ENCODE measurements around the gene BBS9. TPM values are rescaled to one million over a fixed set of nuclear protein-coding genes. Genes with fewer than 3 reads are reported as not detected.

The BBS9 gene
- total RNA-seq, 2 experiments from 2014 or later = 16.0 to 20.4 TPM

DNA sequence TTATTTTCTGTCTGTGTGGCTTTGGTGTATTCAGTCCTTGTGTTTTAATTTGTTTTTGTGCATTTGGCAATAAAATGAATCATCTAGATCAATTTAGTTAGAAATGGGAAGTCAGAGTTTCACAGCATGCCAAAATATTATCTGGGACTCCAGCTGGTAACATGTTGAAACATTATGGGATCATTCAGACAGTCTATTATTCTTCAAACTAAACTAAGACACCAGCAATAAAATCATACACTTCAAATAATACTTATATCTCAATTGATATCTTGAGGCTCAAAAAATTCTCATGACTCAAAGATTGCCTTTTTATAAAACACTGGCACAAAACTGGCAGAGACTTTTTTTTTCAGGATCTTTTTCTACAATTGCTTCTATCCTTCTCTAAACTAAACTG is 14.4 kb upstream of the BBS9 start:
- Mint-ChIP-seq H3K4me1 (ENCODE audit: low read depth) (peaks cover 4% of the 10 kb centered on the region), H3K36me3 (ENCODE audit: low read depth) (peaks cover 4% of the 10 kb centered on the region), H3K4me3 (no peak overlapping the region), H3K9me3 (peaks cover 8% of the 10 kb centered on the region), H3K27ac (no peak overlapping the region), H3K27me3 (peaks cover 56% of the 10 kb centered on the region)
- POLR2A ChIA-PET = no interaction called here
- Histone ChIP-seq H3K9me3 (ENCODE audit: control insufficient read depth in 1 of 2, insufficient read depth in 1 of 2, low read length in 2 of 2) (peaks cover 4 to 8% of the 10 kb centered on the region in 2 experiments), H3K4me1 (ENCODE audit: insufficient read depth, low read length) (peaks cover under 1% of the 10 kb centered on the region), H3K36me3 (ENCODE audit: insufficient read depth, low read length) (no peaks in the 10 kb centered on the region), H3K27ac (ENCODE audit: low read depth in 1 of 2, low read length in 2 of 2) (no peak overlapping the region), H3K27me3 (ENCODE audit: control insufficient read depth in 1 of 2, insufficient read depth in 2 of 2, low read length in 2 of 2) (peaks cover 3 to 6% of the 10 kb centered on the region in 2 experiments), H3K4me3 (ENCODE audit: low read length) (no peak overlapping the region)
- CTCF ChIA-PET = no interaction called here
- ATAC-seq (ENCODE audit: poor library complexity) = no peak
- TF ChIP-seq, protein P1, sequence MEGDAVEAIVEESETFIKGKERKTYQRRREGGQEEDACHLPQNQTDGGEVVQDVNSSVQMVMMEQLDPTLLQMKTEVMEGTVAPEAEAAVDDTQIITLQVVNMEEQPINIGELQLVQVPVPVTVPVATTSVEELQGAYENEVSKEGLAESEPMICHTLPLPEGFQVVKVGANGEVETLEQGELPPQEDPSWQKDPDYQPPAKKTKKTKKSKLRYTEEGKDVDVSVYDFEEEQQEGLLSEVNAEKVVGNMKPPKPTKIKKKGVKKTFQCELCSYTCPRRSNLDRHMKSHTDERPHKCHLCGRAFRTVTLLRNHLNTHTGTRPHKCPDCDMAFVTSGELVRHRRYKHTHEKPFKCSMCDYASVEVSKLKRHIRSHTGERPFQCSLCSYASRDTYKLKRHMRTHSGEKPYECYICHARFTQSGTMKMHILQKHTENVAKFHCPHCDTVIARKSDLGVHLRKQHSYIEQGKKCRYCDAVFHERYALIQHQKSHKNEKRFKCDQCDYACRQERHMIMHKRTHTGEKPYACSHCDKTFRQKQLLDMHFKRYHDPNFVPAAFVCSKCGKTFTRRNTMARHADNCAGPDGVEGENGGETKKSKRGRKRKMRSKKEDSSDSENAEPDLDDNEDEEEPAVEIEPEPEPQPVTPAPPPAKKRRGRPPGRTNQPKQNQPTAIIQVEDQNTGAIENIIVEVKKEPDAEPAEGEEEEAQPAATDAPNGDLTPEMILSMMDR (IDR thresholded peaks at IDR 0.05) = no peak
- no peak for DNase-seq
- intact Hi-C loops (cut with DNase I, micrococcal nuclease) = loop anchor here in 1 of 2 experiments (5.0 kb wide), 1 partner anchor 618 kb away; the partner anchor contains the start of gene AVL9

DNA sequence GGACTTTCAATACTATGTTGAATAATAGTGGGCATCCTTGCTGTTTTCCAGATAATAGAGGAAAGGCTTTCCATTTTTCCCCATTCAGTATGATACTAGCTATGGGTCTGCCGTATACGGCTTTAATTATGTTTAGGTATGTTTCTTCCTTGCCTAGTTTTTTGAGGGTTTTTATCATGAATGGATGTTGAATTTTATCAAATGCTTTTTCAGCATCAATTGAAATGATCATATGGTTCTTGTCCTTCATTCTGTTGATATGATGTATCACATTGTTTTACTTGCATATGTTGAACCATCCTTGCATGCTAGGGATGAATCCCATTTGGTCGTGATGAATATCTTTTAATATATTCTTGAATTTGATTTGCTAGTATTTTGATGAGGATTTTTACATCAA is 11.0 kb upstream of the BBS9 start:
- Histone ChIP-seq H3K4me1 (ENCODE audit: insufficient read depth, low read length) (no peaks in the 10 kb centered on the region), H3K27me3 (ENCODE audit: control insufficient read depth in 1 of 2, insufficient read depth in 2 of 2, low read length in 2 of 2) (peaks cover 4 to 11% of the 10 kb centered on the region in 2 experiments), H3K9me3 (ENCODE audit: control insufficient read depth in 1 of 2, insufficient read depth in 1 of 2, low read length in 2 of 2) (peaks cover 4 to 8% of the 10 kb centered on the region in 2 experiments), H3K36me3 (ENCODE audit: insufficient read depth, low read length) (no peaks in the 10 kb centered on the region), H3K27ac (ENCODE audit: low read depth in 1 of 2, low read length in 2 of 2) (no peak overlapping the region), H3K4me3 (ENCODE audit: low read length) (no peak overlapping the region)
- ChIA-PET POLR2A (no interaction called here), CTCF (no interaction called here)
- Mint-ChIP-seq H3K4me1 (ENCODE audit: low read depth) (no peaks in the 10 kb centered on the region), H3K27me3 (peaks cover 64% of the 10 kb centered on the region), H3K9me3 (peaks cover 10% of the 10 kb centered on the region), H3K4me3 (no peak overlapping the region), H3K36me3 (ENCODE audit: low read depth) (peaks cover 4% of the 10 kb centered on the region), H3K27ac (no peak overlapping the region)
- intact Hi-C loops (cut with DNase I, micrococcal nuclease) = no loop called here
- DNase-seq (no peak), ATAC-seq (ENCODE audit: poor library complexity) (no peak)
- TF ChIP-seq, protein P1 (IDR thresholded peaks at IDR 0.05) = no peak

DNA sequence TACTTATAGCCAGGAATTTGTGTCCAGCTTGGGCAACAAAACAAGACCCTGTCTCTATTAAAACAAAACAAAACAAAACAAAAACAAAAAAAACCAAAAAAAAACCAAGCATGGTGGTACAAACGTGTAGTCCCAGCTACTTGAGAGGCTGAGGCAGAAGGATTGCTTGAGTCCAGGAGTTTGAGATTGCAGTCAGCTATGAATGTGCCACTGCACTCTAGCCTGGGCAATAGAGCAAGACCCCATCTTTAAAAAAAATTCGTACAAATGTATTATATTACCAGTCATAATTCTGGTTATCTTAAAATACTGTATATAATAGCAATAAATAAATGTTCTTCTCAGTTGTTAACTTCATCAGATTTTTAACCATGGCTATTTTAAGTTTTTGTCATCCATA is 2.3 kb upstream of the BBS9 start:
- POLR2A ChIA-PET = no interaction called here
- no peak overlapping the region for H3K27ac ChIP-seq (ENCODE audit: low read depth in 1 of 2, low read length in 2 of 2)
- CTCF ChIA-PET = no interaction called here
- H3K36me3 ChIP-seq (ENCODE audit: insufficient read depth, low read length) = no peaks in the 10 kb centered on the region
- peaks cover 0 to 4% of the 10 kb centered on the region in 2 experiments for H3K27me3 ChIP-seq (ENCODE audit: control insufficient read depth in 1 of 2, insufficient read depth in 2 of 2, low read length in 2 of 2)
- no peak overlapping the region for H3K4me3 ChIP-seq (ENCODE audit: low read length)
- no peak for ATAC-seq (ENCODE audit: poor library complexity)
- TF ChIP-seq, protein P1 (IDR thresholded peaks at IDR 0.05) = no peak
- Mint-ChIP-seq H3K27ac (no peak overlapping the region), H3K9me3 (no peaks in the 10 kb centered on the region), H3K4me1 (ENCODE audit: low read depth) (peaks cover 26% of the 10 kb centered on the region), H3K36me3 (ENCODE audit: low read depth) (peaks cover 13% of the 10 kb centered on the region), H3K4me3 (no peak overlapping the region), H3K27me3 (peaks cover 11% of the 10 kb centered on the region)
- H3K9me3 ChIP-seq (ENCODE audit: control insufficient read depth in 1 of 2, insufficient read depth in 1 of 2, low read length in 2 of 2) = no peaks in the 10 kb centered on the region
- no peak for DNase-seq
- intact Hi-C loops (cut with DNase I, micrococcal nuclease) = loop anchor here in 1 of 2 experiments (5.0 kb wide), 3 partner anchors 65 to 630 kb away; partner anchors contain the start of genes AVL9, KBTBD2 and NT5C3A
- H3K4me1 ChIP-seq (ENCODE audit: insufficient read depth, low read length) = peaks cover 4% of the 10 kb centered on the region
